NOMO-1 (cell line): Measurements from ENCODE around the gene ATP8B1.
"Not testable (repeated sequence)": the region's sequence is repeated elsewhere in the genome, so short reads cannot be mapped to it uniquely, and the experiment has no call there.

Experiments
- DNase-seq, 2 experiments: peaks; one replicate each; lab custom pipeline; 2025; ENCODE audit not compliant: unreplicated experiment in 2 of 2; lab: John Stamatoyannopoulos, UW

ATP8B1 gene

GRCh38 chr18:57803103-57803969, at the start of gene ATP8B1:
Gene ATP8B1 (minus strand): TSS chr18:57803315. CDS start chr18:57731807, 71,508 bp downstream.
- DNase-seq = peak in 1 of 2 experiments; percentile 22

- DNase-seq = no peak
Measured at GRCh38 chr18:57850063-57850462, 46.9 kb upstream of the ATP8B1 start.

- not testable (repeated sequence) for DNase-seq
Measured at GRCh38 chr18:57848374-57848773, 45.3 kb upstream of the ATP8B1 start.

GRCh38 chr18:57847431-57847830, 44.3 kb upstream of the ATP8B1 start:
- DNase-seq = not testable (repeated sequence)

- no peak for DNase-seq
Measured at GRCh38 chr18:57846258-57846657, 43.1 kb upstream of the ATP8B1 start.

GRCh38 chr18:57845605-57846074, 42.5 kb upstream of the ATP8B1 start:
- DNase-seq = no peak

GRCh38 chr18:57844319-57844718, 41.2 kb upstream of the ATP8B1 start:
- DNase-seq = no peak

DNA sequence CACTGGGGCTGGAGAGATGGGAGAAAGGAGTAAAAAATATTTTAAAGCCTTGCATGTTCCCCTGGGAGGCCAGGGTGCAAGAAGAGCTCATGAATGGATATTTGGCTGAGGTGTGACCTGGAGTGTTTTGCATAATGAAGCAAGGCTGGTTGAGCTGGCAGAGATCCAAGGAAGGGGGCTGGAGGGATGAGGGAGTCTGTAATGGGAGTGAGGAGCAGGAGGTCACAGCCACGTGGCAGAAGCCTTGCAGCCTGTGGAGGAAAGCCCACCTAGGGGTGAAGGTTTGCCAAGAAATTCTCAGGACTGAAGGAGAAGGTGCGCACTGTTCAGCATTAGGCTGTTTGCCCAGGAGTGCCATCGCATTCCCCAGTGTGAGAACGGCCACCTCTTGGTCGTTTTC, 40.3 kb upstream of the ATP8B1 start:
- DNase-seq = no peak

DNA sequence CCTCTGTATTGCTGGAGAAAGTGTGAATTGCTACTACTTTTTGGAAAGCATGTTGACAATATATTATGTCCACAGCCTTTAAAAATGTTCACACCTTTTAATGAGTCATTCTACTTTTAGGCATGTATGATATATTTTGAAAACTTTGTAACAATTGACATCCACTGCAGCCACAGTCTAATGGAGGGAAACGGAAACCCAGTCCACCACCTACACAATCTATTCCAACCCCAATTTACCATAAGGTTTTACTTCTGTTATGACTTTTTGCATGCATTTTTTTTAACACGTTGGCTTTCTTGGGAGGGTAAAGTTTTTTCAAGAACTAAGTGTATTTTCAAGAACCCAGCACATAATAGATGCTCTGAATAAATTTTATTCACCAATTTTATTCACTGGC, 38.5 kb upstream of the ATP8B1 start:
- DNase-seq = no peak

GRCh38 chr18:57839942-57840381, 36.8 kb upstream of the ATP8B1 start:
- DNase-seq = no peak

DNA sequence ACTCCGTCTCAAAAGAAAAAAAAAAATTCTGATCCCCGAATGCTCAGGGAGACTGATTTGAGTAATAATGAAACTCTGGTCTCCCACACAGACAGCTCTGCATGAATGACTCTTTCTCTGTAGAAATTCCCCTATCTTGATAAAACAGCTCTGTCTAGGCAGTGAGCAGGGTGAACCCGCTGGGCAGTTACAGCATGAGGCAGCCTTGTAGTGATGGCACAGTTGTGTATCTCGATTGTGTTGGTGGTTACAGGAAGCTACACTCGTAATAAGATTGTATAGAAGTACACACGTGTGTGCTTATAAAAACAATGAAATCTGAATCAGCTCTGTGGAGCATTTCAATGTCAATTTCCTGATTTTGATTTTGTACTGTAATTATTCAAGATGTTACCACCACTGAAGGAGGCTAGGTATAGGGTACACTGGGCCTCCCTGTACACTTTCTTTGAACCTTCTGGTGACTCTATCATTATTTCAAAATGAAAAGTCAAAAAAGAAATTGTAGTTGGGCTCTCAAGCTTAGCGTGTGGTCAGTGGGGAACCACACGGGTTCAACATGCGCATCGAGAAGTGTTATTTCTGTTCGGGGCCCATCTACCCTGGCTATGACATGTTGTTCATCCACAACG, 34.9 kb upstream of the ATP8B1 start:
- DNase-seq = no peak

GRCh38 chr18:57836557-57836956, 33.4 kb upstream of the ATP8B1 start:
- no peak for DNase-seq

GRCh38 chr18:57835904-57836303, 32.8 kb upstream of the ATP8B1 start:
- DNase-seq = no peak

GRCh38 chr18:57834616-57835015, 31.5 kb upstream of the ATP8B1 start:
- no peak for DNase-seq

DNA sequence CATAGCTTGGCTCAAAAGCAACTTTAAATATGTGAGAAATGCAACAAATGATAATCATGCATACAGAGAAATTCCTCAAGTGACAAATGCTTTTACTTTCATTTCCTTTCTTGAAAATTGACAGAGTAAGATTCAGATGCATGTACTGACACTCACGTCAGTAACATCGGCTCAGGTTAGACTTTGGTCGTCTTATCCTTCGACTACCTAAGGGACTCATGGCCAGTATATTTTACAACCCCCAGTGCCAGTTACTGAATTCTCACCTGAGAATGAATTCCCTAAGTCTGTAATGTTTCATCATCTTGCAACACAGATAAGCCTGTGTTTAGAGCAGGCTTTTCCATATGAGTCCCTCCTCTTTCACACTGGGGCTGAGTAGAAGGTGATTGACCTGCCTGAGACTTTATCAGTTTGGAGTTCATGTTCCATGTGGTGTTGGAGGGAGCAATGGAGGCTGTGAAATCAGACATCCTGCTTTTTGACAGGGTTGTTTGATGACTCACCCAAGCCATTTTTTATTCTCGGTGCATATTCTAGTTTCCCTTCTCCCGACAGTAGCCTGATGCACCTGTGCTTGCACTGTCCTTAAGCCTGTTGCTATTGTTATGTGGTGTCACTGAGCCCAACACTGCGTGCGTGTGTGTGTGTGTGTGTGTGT, 30.5 kb upstream of the ATP8B1 start:
- peak in 1 of 2 experiments; percentile 40 for DNase-seq

- no peak for DNase-seq
Measured at GRCh38 chr18:57832730-57833129, 29.6 kb upstream of the ATP8B1 start.

DNA sequence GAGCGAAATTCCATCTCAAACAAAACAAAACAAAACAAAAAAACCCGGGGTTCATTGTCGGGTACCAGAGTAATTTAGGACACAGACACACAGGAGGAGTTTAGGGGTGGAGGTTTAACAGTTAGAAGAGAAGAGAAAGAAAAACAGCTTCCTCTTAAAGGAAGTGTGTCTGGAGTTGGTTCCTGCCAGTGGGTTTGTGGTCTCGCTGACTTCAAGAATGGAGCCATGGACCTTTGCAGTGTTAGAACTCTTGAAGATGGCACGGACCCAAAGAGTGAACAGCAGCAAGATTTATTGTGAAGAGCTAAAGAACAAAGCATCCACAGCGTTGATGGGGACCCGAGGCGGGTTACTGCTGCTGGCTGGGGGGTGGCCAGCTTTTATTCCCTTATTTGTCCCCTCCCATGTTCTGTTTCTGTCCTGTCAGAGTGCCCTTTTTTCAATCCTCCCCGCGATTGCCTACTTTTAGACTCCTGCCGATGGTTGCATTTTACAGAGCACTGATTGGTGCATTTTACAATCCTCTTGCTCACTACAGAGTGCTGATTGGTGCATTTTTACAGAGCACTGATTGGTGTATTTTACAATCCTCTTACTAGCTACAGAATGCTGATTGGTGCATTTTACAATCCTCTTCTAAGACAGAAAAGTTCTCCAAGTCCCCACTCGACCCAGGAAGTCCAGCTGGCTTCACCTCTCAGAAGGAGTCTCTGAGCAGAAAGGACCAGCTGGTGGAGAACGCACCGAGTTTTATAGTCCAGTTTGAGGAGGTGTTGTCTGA, 28.7 kb upstream of the ATP8B1 start:
- DNase-seq = no peak

DNA sequence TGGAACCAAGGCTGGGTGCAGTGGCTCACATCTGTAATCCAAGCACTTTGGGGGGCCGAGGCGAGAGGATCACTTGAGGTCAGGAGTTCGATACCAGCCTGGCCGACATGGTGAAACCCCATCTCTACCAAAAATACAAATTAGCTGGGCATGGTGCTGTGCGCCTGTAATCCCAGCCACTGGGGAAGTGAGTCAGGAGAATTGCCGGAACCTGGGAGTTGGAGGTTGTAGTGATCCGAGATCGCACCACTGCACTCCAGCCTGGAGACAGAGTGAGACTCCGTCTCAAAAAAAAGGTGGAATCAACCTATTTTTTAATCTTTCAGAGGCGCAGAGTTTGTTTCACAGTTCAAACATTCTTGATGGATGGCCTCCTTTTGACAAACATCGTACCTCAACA, 24.5 kb upstream of the ATP8B1 start:
- no peak for DNase-seq

GRCh38 chr18:57826252-57826651, 23.1 kb upstream of the ATP8B1 start:
- DNase-seq = no peak

GRCh38 chr18:57820583-57820982, 17.5 kb upstream of the ATP8B1 start:
- DNase-seq = not testable (repeated sequence)
